Peyer's patch (tissue), 4 donors: ENCODE measurements around the gene FOXN4.

ENCODE experiments used
- CTCF ChIP-seq, 6 experiments: fragments of 450-650 bp in 4 of 6; fragments of 200-600 bp in 2 of 6; sonication (generic) in 1 of 6; IDR thresholded peaks; one replicate each; pipeline ENCODE4 v1.5.1; 2017 to 2019; ENCODE audit warnings: antibody characterized with exemption in 6 of 6, mild to moderate bottlenecking in 3 of 6, moderate library complexity in 1 of 6
- POLR2A ChIP-seq, 2 donors: fragments of 450-650 bp; IDR thresholded peaks; one replicate each; pipeline ENCODE4 v1.5.1; 2017; ENCODE audit warnings: antibody characterized with exemption in 2 of 2, mild to moderate bottlenecking in 2 of 2, moderate library complexity in 2 of 2

- no peak for TF ChIP-seq CTCF (IDR thresholded peaks at IDR 0.05)
- TF ChIP-seq POLR2A (IDR thresholded peaks at IDR 0.05), result no peak
Observed at GRCh38 chr12:109276160-109276559, 32.9 kb downstream of the FOXN4 start.
